BE2C (cell line): ENCODE results near the gene EIF4B.
A peak's percentile ranks its signal among the peaks of the same experiment; 100 is the strongest.
"Not testable (repeated sequence)": the region's sequence is repeated elsewhere in the genome, so short reads cannot be mapped to it uniquely, and the experiment has no call there.

ENCODE experiments used
- DNase-seq: peaks from one replicate; pipeline ENCODE4 v3.0.0-alpha.2; 2020
- H3K27me3 ChIP-seq: fragments of 250-450 bp; sonication (Bioruptor Pico); 2 replicates; pipeline ENCODE4 v1.5.1; 2020; ENCODE audit warnings: mild to moderate bottlenecking
- H3K36me3 ChIP-seq: fragments of 250-450 bp; sonication (Bioruptor Pico); 2 replicates; pipeline ENCODE4 v1.5.1; 2020; ENCODE audit warnings: mild to moderate bottlenecking
- H3K4me1 ChIP-seq: fragments of 250-450 bp; sonication (Bioruptor Pico); 2 replicates; pipeline ENCODE4 v1.5.1; 2020
- H3K4me3 ChIP-seq: 2 replicates; pipeline ENCODE4 v1.5.1; 2011; ENCODE audit warnings: low read depth, low read length
- H3K9me3 ChIP-seq: fragments of 250-450 bp; sonication (Bioruptor Pico); 2 replicates; pipeline ENCODE4 v1.5.1; 2020
- TF ChIP-seq, protein P1 (sequence below): IDR thresholded peaks from 2 replicates; pipeline ENCODE4 v1.5.1; 2012; ENCODE audit warnings: mild to moderate bottlenecking, low read depth, low read length

Gene EIF4B

DNA sequence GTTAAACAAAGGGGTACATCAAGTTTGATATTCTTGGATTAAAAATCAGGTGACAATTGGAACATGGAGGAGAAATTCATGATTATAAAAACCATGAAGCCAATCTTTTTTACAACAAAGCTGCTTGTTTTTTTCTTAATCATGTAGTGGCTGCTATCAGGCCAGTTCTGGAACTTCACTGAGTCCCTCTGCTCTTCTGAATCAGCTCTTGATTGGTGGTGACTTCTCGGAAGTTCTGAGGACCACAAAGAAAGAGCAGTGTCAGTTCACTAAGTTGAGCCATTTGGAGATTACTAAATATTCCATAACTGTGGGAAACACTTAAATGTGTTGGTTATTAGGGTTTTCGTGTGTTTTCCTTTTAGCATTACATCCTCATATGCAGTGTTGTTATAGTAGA lies 8.5 kb downstream of the EIF4B start:
- DNase-seq: no peak

DNA sequence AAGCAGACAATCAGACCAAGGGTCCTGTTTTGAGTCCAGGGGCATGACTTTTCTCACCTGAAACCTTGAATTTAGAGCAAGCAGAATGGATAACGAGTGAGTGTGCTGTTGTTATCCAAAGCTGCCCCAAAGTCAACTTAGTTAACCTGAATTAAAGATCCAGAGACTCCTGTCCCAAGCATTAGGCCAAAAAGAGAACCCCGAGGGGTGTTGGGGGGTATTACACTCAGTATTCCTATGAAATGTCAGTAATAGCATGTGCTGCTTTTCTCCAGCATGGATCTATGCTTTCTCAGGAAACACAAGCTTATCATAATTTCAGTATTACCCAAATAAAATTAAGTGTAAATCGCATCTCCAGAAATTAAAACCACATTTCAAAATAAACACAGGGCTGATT lies 19.0 kb downstream of the EIF4B start:
- Histone ChIP-seq H3K4me3 (no peak overlapping the region), H3K9me3 (no peaks in the 10 kb centered on the region), H3K4me1 (no peaks in the 10 kb centered on the region; the same call in 1 of the 2 replicates), H3K27me3 (no peaks in the 10 kb centered on the region), H3K36me3 (peaks cover 94% of the 10 kb centered on the region)
- DNase-seq: no peak
- TF ChIP-seq, protein P1, sequence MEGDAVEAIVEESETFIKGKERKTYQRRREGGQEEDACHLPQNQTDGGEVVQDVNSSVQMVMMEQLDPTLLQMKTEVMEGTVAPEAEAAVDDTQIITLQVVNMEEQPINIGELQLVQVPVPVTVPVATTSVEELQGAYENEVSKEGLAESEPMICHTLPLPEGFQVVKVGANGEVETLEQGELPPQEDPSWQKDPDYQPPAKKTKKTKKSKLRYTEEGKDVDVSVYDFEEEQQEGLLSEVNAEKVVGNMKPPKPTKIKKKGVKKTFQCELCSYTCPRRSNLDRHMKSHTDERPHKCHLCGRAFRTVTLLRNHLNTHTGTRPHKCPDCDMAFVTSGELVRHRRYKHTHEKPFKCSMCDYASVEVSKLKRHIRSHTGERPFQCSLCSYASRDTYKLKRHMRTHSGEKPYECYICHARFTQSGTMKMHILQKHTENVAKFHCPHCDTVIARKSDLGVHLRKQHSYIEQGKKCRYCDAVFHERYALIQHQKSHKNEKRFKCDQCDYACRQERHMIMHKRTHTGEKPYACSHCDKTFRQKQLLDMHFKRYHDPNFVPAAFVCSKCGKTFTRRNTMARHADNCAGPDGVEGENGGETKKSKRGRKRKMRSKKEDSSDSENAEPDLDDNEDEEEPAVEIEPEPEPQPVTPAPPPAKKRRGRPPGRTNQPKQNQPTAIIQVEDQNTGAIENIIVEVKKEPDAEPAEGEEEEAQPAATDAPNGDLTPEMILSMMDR: no peak

More for the DNA sequence above, 8.5 kb downstream of the EIF4B start:
- Histone ChIP-seq H3K4me3 (no peak overlapping the region), H3K9me3 (no peaks in the 10 kb centered on the region), H3K4me1 (no peaks in the 10 kb centered on the region), H3K27me3 (no peaks in the 10 kb centered on the region), H3K36me3 (peaks cover 86% of the 10 kb centered on the region)
- TF ChIP-seq, protein P1: no peak

DNA sequence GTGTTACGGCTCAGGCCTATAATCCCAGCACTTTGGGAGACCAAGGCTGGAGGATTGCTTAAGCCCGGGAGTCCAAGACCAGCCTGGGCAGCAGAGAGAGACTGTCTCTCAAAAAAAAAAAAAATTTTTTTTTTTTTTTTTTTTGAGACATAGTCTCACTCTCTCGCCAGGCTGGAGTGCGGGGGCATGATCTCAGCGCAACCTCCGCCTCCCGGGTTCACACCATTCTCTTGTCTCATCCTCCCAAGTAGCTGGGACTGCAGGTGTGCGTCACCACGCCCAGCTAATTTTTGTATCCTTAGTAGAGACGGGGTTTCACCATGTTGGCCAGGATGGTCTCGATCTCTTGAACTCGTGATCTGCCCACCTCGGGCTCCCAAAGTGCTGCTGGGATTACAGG lies 20.8 kb downstream of the EIF4B start:
- not testable (repeated sequence) for H3K4me3 ChIP-seq, DNase-seq, H3K27me3 ChIP-seq, H3K9me3 ChIP-seq, H3K4me1 ChIP-seq
- H3K36me3 ChIP-seq: peaks cover 94% of the 10 kb centered on the region

DNA sequence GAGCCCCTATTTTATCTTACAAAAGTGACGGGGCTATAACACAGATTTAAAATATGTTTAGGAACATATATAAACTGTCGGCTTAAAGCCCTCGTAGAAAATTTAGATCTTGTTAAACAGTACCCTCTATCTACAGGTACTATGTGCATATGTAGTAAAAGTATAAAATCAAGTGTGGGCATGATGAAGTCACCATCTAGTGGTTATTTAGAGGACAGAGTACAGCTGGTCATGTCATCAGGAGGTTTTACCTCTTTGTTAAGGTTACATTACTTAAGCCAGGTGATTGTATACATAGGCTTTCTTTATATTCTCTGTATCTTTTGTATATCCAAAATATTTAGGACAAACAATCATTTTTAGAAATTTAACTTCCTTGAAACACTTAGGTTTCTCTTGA lies 25.4 kb downstream of the EIF4B start:
- Histone ChIP-seq H3K27me3 (no peaks in the 10 kb centered on the region), H3K4me1 (no peaks in the 10 kb centered on the region), H3K36me3 (peaks cover 92% of the 10 kb centered on the region), H3K4me3 (no peak overlapping the region), H3K9me3 (no peaks in the 10 kb centered on the region)
- TF ChIP-seq, protein P1: 0 out of 2 replicates have a peak, but pooled peaks have one; percentile 8
- no peak for DNase-seq

DNA sequence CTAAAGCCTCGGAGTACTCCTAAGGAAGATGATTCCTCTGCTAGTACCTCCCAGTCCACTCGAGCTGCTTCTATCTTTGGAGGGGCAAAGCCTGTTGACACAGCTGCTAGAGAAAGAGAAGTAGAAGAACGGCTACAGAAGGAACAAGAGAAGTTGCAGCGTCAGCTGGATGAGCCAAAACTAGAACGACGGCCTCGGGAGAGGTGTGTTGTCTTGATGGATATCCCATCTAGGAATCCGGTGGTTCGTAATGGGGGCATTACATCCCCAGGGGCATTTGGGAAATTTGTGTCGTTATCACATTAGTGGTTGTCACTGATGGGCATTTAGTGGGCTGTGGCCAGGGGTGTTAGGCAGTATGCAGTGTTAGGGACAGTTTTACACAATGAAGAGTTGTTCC lies 27.6 kb downstream of the EIF4B start:
- H3K4me1 ChIP-seq, H3K27me3 ChIP-seq, DNase-seq, H3K9me3 ChIP-seq, H3K4me3 ChIP-seq: not testable (repeated sequence)
- H3K36me3 ChIP-seq: peaks cover 93% of the 10 kb centered on the region

DNA sequence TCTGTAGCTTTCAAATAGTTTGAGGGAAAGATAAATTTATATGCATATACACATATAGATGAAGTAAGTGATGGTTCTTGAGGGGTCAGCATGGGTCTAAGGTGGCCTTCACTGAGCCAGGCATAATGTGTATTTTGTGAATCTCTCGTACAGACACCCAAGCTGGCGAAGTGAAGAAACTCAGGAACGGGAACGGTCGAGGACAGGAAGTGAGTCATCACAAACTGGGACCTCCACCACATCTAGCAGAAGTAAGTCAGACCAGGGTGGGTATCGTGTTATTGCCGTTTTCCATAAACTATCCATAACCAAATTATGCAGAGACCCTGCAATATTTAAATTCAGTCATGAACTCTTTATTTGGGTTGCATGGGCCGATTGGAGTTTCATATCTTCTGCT lies 28.2 kb downstream of the EIF4B start:
- Histone ChIP-seq H3K36me3 (peaks cover 93% of the 10 kb centered on the region), H3K27me3 (no peaks in the 10 kb centered on the region), H3K9me3 (no peaks in the 10 kb centered on the region), H3K4me1 (no peaks in the 10 kb centered on the region), H3K4me3 (no peak overlapping the region)
- no peak for DNase-seq
- TF ChIP-seq, protein P1: no peak

DNA sequence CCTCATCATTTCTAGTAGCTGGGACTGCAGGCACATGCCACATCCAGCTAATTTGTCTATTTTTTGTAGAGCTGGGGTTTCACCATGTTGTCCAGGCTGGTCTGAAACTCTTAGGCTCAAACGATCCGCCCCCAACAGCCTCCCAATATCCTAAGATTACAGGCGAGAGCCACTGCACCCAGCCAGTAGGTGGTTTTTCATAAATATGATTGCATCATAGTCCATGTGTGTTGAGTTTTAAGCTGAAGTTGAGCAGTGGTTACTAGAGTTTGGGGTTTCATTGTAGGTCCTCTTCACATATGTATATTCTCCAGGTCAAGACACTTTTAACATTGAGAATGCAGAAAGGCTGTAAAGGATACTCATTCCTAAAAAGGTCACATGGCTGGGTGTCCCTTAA lies 30.5 kb downstream of the EIF4B start:
- no peak overlapping the region for H3K4me3 ChIP-seq
- peaks cover 85% of the 10 kb centered on the region for H3K36me3 ChIP-seq
- DNase-seq: no peak
- H3K9me3 ChIP-seq: no peaks in the 10 kb centered on the region
- TF ChIP-seq, protein P1: no peak
- no peaks in the 10 kb centered on the region for H3K27me3 ChIP-seq
- no peaks in the 10 kb centered on the region for H3K4me1 ChIP-seq
